GM10266 (cell line): ENCODE results near the gene JUP.
"Not testable (repeated sequence)": the region's sequence is repeated elsewhere in the genome, so short reads cannot be mapped to it uniquely, and the experiment has no call there.

Experiments used
- DNase-seq: peaks from one replicate; pipeline ENCODE4 v3.0.0; 2012; ENCODE audit errors: extremely low spot score
- TF ChIP-seq, protein P1 (sequence below): IDR thresholded peaks from 2 replicates; pipeline ENCODE4 v1.5.1; 2012; ENCODE audit warnings: mild to moderate bottlenecking, low read depth; ENCODE audit not compliant: control insufficient read depth, insufficient read depth; ENCODE audit errors: missing control alignments

The JUP gene

DNA sequence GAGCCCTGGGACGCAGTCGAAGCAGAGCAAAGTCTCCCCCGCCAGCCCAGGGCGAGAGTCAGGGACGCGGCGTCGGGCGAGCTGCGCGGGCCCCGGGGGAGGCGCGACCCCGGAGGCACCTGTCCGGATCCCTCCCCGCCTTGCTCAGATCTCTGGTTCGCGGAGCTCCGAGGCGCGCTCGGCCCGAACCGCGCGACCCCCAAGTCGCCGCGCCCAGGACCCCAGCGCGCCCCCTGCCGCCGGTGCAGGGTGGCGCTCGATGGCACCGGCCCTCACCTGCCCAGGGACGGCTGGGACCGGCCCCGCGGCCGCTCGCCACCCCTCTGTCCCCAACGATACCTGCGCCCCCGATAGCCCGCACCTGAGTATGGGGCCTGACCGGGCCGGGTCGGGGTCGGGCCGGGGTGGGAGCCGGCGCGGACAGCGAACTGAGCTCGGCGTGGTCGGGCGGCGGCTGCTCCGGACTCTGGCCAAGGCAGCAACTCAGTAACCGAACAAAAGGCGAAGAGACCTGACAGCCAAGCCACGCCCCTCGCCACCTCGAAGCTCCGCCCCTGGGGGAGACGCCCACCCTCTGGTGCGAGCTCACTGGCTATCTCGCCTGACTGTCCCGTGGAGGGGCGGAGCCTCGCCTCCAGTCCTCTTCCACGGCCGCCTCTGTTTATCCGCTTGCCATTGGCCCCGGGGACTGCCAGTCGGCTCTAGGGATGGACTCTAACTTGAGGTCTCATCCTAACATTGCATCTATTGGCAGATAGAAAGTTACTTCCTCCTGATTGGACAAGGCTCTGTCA lies at the start of gene JUP:
Gene JUP (minus strand): TSS at position 485 of the 794 bp plus-strand sequence. CDS start 14,857 bp downstream, outside the sequence.
- peak; percentile 99 for DNase-seq
- TF ChIP-seq, protein P1, sequence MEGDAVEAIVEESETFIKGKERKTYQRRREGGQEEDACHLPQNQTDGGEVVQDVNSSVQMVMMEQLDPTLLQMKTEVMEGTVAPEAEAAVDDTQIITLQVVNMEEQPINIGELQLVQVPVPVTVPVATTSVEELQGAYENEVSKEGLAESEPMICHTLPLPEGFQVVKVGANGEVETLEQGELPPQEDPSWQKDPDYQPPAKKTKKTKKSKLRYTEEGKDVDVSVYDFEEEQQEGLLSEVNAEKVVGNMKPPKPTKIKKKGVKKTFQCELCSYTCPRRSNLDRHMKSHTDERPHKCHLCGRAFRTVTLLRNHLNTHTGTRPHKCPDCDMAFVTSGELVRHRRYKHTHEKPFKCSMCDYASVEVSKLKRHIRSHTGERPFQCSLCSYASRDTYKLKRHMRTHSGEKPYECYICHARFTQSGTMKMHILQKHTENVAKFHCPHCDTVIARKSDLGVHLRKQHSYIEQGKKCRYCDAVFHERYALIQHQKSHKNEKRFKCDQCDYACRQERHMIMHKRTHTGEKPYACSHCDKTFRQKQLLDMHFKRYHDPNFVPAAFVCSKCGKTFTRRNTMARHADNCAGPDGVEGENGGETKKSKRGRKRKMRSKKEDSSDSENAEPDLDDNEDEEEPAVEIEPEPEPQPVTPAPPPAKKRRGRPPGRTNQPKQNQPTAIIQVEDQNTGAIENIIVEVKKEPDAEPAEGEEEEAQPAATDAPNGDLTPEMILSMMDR, result peak; percentile 54

DNA sequence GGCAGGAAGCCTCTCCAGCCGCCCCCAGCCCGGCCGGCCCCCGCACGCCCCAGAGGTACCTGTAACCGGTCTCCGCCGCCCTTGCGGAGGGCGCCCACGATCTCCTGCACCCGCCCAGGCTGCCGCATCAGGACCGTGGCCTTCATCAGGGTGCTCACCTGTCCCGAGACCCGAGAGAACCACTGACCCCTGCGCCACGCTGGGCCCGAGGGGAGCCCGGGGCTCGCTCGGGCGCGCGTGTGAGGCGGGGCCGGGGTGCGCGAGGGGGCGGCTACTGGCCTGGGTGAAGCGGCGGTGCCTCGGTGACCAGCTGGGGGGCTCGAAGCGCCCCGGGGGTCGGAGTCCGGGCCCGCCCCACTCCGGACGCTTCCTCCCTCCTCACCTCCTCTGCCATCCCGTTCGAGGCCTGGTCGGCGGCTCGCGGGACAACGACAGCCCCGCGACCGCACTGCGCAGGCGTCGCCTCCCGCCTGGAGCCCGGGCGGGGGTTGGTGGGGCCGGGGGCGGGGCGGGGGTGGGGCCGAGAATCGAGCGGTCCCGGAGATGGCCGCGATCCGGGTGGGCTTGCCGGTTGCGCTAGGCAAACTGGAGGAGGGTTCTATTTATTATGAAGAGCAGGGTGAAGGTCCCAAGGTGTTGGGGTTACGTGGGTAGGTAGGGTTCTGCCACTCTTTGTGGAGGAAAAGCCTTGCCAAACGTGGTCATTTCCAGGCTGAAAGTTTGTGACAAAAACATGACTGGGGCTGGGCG lies 49.5 kb upstream of the JUP start, which contains the start of gene NT5C3B:
Gene NT5C3B (minus strand): TSS at position 433 of the 750 bp plus-strand sequence. CDS start 39 bp downstream, at position 394.
- TF ChIP-seq, protein P1, result no peak
- peak; percentile 92 for DNase-seq

- TF ChIP-seq, protein P1, result no peak
- peak; percentile 70 for DNase-seq
Observed at GRCh38 chr17:41835214-41835799, 48.8 kb upstream of the JUP start.

GRCh38 chr17:41829961-41830360 lies 43.5 kb upstream of the JUP start:
- DNase-seq, result not testable (repeated sequence)

DNA sequence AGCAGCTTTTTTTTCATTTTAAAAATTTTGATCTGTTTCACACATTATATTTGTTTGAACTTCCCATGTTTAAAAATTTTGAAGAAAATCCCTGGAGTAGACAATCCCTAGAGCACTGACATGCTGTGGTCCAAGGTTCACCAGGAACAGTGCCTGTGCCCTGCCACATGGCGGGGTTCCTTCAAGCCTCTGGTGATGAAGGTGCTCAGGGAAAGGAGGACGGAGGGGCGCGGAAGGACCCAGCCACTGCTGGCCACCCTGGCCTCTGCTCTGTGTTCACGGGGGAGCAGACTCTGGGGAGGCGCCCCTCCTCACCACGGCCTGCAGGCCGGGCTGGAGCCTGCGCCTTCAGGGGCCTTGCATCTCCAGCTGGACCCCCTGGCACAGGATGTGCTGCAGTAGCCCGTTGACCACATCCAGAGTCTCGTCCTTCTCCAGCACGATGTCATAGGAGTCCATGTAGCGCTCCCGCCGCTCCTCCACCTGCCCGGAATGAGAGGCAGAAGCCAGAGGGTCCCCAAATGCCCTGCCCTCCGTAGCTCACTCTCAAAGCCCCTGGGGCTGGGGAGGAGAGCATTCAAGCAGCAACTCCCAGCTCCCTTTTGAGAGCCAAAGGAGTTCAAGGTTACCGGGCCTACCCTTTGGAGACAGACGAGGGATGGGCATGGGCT lies 38.8 kb upstream of the JUP start:
- TF ChIP-seq, protein P1, result no peak

DNA sequence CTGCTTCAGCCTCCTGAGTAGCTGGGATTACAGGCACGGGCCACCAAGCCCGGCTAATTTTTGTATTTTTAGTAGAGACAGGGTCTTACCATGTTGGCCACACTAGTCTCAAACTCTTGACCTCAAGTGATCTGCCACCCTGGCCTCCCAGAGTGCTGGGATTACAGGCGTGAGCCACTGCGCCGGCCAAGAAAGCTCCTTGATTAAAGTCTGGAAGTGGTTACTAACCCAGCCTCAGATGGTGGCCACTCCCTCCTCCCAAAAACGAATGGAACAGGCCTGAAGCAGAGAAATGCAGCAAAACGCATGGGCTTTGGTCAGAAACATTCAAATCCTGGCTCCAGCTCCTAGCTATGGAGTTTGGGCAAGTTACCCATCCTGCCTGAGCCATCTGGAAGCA lies 37.6 kb upstream of the JUP start:
- TF ChIP-seq, protein P1, result no peak
- DNase-seq, result no peak

More for the DNA sequence above, 38.8 kb upstream of the JUP start:
- no peak for DNase-seq

DNA sequence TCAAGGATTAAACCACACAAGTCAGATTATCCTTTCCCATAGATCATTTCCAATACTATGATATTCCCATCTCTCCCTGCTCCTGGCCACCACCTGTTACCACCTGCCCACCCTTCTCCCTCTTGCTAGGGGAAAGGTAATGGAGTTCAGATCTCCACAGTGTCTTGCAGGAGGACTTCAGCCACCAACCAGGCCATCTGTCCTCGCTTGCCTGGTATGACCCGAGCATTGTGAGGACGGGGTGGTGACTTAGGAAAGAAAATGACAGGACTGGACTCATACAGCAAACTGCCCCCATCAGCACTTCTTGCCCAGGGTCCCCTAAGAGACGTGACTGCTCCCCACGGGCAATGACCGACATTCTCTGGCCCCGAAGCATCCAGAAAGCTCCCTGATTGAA lies 37.1 kb upstream of the JUP start:
- TF ChIP-seq, protein P1, result no peak
- DNase-seq, result no peak
